ENCODE results near the gene LDLRAD4.

The LDLRAD4 gene

DNA sequence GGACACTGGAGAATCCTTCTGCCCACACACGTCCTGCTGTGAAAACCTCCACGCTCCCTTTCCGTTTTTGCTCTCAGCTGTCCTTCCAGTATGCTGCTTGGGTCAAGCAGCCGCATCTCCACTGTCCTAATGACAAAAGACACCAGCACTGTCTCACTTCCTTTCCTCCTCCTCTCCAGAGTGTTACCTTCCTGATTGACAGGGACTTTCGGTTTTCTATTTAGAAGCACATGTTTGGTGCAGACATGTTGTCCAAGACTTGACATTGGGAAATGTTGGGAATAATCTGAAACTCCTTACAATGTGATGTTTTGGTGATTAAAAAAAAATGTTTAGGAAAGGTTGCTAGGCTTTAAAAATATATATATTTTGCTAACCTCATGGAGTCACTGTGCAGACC is 281.2 kb downstream of the LDLRAD4 start:
- H3K27ac ChIP-seq (ENCODE audit: low read depth, low read length): peak overlapping the region; percentile 72
- peak overlapping the region in 3 of 5 donors; percentile 51 to 70 (median 54) for H3K9ac ChIP-seq (ENCODE audit: low read length in 5 of 5)
- peaks cover 0 to 20% (median 17%) of the 10 kb centered on the region in 5 donors for H3K36me3 ChIP-seq (ENCODE audit: control insufficient read depth in 5 of 5, insufficient read depth in 5 of 5, low read length in 5 of 5)
- peaks cover 0 to 18% (median 7%) of the 10 kb centered on the region in 5 donors for H3K9me3 ChIP-seq (ENCODE audit: control insufficient read depth in 5 of 5, low read length in 5 of 5)
- H3K4me3 ChIP-seq (ENCODE audit: low read depth in 1 of 5, low read length in 5 of 5): peak overlapping the region in 4 of 5 donors; percentile 43 to 50 (median 47)
- peaks cover 2 to 36% (median 29%) of the 10 kb centered on the region in 5 donors for H3K4me1 ChIP-seq (ENCODE audit: control insufficient read depth in 5 of 5, insufficient read depth in 5 of 5, low read length in 5 of 5)
- H3K27me3 ChIP-seq (ENCODE audit: control insufficient read depth in 5 of 5, insufficient read depth in 4 of 5, low read length in 5 of 5): no peaks in the 10 kb centered on the region

DNA sequence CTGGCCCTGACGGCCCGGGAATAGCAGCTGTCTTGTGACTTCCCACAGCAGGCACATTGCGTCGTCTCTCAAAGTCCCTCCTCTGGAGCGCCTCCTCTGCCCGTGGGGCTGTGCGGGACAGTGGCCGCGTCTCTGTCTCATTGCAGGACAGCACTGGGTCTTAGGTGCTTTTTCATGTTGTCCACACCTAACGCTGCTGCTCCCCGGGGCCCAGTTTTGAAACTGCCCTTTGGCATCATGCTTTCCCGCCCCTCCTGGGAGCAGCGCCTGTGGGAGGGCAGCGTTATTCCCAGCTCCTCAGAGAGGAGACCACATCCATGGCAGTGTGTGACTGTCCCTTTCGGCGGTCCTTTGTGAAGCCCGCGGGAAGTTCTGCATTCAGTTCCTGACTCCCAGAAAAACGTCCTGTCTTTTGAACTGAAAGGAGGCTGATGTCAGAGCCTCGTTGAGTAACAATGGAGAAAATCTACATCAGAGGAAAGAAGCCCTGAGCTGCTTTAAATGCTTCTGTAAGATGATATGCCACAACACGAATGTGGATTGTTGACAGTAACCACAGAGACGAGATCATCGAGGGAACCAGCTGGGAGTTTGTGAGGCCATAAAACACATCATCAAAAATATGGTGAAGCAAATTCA is 281.8 kb downstream of the LDLRAD4 start:
- peak overlapping the region; percentile 43 to 59 (median 48) for H3K4me3 ChIP-seq (ENCODE audit: low read depth in 1 of 5, low read length in 5 of 5)
- H3K4me1 ChIP-seq (ENCODE audit: control insufficient read depth in 5 of 5, insufficient read depth in 5 of 5, low read length in 5 of 5): peaks cover 2 to 36% (median 26%) of the 10 kb centered on the region in 5 donors
- H3K27me3 ChIP-seq (ENCODE audit: control insufficient read depth in 5 of 5, insufficient read depth in 4 of 5, low read length in 5 of 5): no peaks in the 10 kb centered on the region
- H3K9me3 ChIP-seq (ENCODE audit: control insufficient read depth in 5 of 5, low read length in 5 of 5): peaks cover 0 to 18% (median 7%) of the 10 kb centered on the region in 5 donors
- H3K9ac ChIP-seq (ENCODE audit: low read length in 5 of 5): peak overlapping the region in 3 of 5 donors; percentile 51 to 70 (median 54)
- H3K36me3 ChIP-seq (ENCODE audit: control insufficient read depth in 5 of 5, insufficient read depth in 5 of 5, low read length in 5 of 5): peaks cover 0 to 20% (median 17%) of the 10 kb centered on the region in 5 donors
- peak overlapping the region; percentile 72 for H3K27ac ChIP-seq (ENCODE audit: low read depth, low read length)

DNA sequence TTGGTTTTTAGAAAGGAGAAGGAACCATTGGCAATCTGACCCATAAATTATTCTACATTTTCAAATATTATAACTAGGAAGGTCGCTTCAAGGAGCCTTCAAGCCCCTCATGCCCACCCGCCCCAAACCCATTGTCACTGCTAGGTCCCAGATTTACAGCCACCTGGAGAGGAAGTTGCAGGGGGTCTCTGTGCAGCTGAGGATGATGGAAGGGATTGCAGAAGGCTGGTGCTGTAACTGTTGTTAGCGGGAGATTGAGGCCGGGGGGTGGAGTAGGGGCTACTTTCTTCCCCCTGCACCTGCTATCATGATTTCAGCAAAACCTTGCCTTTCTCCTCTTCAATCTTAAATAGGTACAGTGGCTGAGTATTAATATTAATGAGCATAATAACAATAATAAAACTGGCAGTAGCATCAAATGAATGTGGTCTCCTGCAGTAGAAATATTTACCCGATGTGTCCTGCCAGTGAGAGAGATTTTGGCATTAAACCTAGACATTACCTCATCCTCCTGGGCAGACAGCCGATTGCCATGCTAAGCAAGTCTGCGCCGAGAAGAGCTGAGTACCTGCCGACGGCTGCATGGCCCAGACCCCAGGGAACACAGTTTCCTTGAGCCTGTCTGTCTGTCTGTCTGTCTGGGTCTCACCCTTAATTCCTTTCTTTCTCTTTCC is 282.4 kb downstream of the LDLRAD4 start:
- Histone ChIP-seq H3K4me1 (ENCODE audit: control insufficient read depth in 5 of 5, insufficient read depth in 5 of 5, low read length in 5 of 5) (peaks cover 2 to 36% (median 26%) of the 10 kb centered on the region in 5 donors), H3K9me3 (ENCODE audit: control insufficient read depth in 5 of 5, low read length in 5 of 5) (peaks cover 0 to 18% (median 7%) of the 10 kb centered on the region in 5 donors), H3K9ac (ENCODE audit: low read length in 5 of 5) (peak overlapping the region in 3 of 5 donors; percentile 37 to 70 (median 54)), H3K27me3 (ENCODE audit: control insufficient read depth in 5 of 5, insufficient read depth in 4 of 5, low read length in 5 of 5) (no peaks in the 10 kb centered on the region), H3K36me3 (ENCODE audit: control insufficient read depth in 5 of 5, insufficient read depth in 5 of 5, low read length in 5 of 5) (peaks cover 0 to 20% (median 17%) of the 10 kb centered on the region in 5 donors), H3K27ac (ENCODE audit: low read depth, low read length) (peak overlapping the region; percentile 72), H3K4me3 (ENCODE audit: low read depth in 1 of 5, low read length in 5 of 5) (peak overlapping the region in 3 of 5 donors; percentile 16 to 46 (median 17))

GRCh38 chr18:13501543-13501887 is 283.0 kb downstream of the LDLRAD4 start:
- Histone ChIP-seq H3K36me3 (ENCODE audit: control insufficient read depth in 5 of 5, insufficient read depth in 5 of 5, low read length in 5 of 5) (peaks cover 0 to 20% (median 16%) of the 10 kb centered on the region in 5 donors), H3K4me1 (ENCODE audit: control insufficient read depth in 5 of 5, insufficient read depth in 5 of 5, low read length in 5 of 5) (peaks cover 2 to 36% (median 26%) of the 10 kb centered on the region in 5 donors), H3K27me3 (ENCODE audit: control insufficient read depth in 5 of 5, insufficient read depth in 4 of 5, low read length in 5 of 5) (no peaks in the 10 kb centered on the region), H3K9me3 (ENCODE audit: control insufficient read depth in 5 of 5, low read length in 5 of 5) (peaks cover 0 to 18% (median 7%) of the 10 kb centered on the region in 5 donors), H3K9ac (ENCODE audit: low read length in 5 of 5) (peak overlapping the region in 2 of 5 donors; percentile 21 to 45), H3K27ac (ENCODE audit: low read depth, low read length) (peak overlapping the region; percentile 13), H3K4me3 (ENCODE audit: low read depth in 1 of 5, low read length in 5 of 5) (peak overlapping the region in 3 of 5 donors; percentile 15 to 17 (median 16))

DNA sequence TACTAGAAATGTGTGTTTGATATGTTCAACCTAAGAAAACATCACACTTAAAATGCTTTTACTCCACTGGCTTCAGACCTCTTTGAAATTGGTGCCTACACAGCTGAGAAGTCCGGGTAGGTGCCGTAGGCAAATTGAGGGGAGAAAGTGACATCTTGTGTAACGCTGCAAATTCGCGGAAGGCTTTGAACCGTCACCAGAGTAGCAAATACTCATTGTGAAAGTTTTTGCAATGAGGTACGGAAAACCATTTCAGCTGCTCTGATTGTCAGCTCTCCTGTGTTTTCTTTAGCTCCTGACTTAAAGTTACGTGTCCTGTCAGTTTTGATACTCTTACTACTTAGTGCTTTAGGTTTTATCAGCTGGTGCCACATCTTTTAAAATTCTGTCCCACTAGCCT is 283.3 kb downstream of the LDLRAD4 start:
- Histone ChIP-seq H3K4me1 (ENCODE audit: control insufficient read depth in 5 of 5, insufficient read depth in 5 of 5, low read length in 5 of 5) (peaks cover 2 to 36% (median 26%) of the 10 kb centered on the region in 5 donors), H3K4me3 (ENCODE audit: low read depth in 1 of 5, low read length in 5 of 5) (peak overlapping the region in 1 of 5 donors; percentile 11), H3K9ac (ENCODE audit: low read length in 5 of 5) (peak overlapping the region in 2 of 5 donors; percentile 44 to 45), H3K27me3 (ENCODE audit: control insufficient read depth in 5 of 5, insufficient read depth in 4 of 5, low read length in 5 of 5) (no peaks in the 10 kb centered on the region), H3K9me3 (ENCODE audit: control insufficient read depth in 5 of 5, low read length in 5 of 5) (peaks cover 0 to 18% (median 7%) of the 10 kb centered on the region in 5 donors), H3K27ac (ENCODE audit: low read depth, low read length) (peak overlapping the region; percentile 13), H3K36me3 (ENCODE audit: control insufficient read depth in 5 of 5, insufficient read depth in 5 of 5, low read length in 5 of 5) (peaks cover 0 to 20% (median 15%) of the 10 kb centered on the region in 5 donors)

DNA sequence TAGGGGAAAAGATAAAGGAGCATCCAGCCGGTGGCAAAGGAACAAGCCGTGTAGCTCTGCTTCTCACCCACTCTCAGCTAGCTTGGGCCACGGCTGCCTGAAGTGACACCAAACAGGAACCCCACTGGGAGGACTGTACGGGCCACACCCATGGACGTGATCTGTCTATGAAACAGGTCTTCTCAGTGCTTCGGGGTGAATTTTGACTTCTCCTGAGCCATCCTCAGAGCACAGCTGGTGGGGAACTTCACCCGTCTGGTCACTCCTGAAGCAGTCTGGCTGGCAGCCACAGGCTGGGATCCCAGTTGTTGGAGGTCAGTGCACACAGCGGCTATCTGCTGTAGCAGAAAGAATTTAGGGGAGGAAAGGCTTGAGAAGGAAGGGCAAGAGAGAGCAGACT is 284.0 kb downstream of the LDLRAD4 start:
- Histone ChIP-seq H3K4me3 (ENCODE audit: low read depth in 1 of 5, low read length in 5 of 5) (no peak overlapping the region), H3K9ac (ENCODE audit: low read length in 5 of 5) (peak overlapping the region in 2 of 5 donors; percentile 44 to 45), H3K36me3 (ENCODE audit: control insufficient read depth in 5 of 5, insufficient read depth in 5 of 5, low read length in 5 of 5) (peaks cover 0 to 20% (median 14%) of the 10 kb centered on the region in 5 donors), H3K27me3 (ENCODE audit: control insufficient read depth in 5 of 5, insufficient read depth in 4 of 5, low read length in 5 of 5) (no peaks in the 10 kb centered on the region), H3K9me3 (ENCODE audit: control insufficient read depth in 5 of 5, low read length in 5 of 5) (peaks cover 0 to 18% (median 7%) of the 10 kb centered on the region in 5 donors), H3K4me1 (ENCODE audit: control insufficient read depth in 5 of 5, insufficient read depth in 5 of 5, low read length in 5 of 5) (peaks cover 2 to 36% (median 26%) of the 10 kb centered on the region in 5 donors), H3K27ac (ENCODE audit: low read depth, low read length) (no peak overlapping the region)

GRCh38 chr18:13503836-13504235 is 285.3 kb downstream of the LDLRAD4 start:
- Histone ChIP-seq H3K36me3 (ENCODE audit: control insufficient read depth in 5 of 5, insufficient read depth in 5 of 5, low read length in 5 of 5) (peaks cover 0 to 7% (median 3%) of the 10 kb centered on the region in 5 donors), H3K4me1 (ENCODE audit: control insufficient read depth in 5 of 5, insufficient read depth in 5 of 5, low read length in 5 of 5) (peaks cover 2 to 36% (median 26%) of the 10 kb centered on the region in 5 donors), H3K9me3 (ENCODE audit: control insufficient read depth in 5 of 5, low read length in 5 of 5) (peaks cover 0 to 6% (median 5%) of the 10 kb centered on the region in 5 donors), H3K9ac (ENCODE audit: low read length in 5 of 5) (no peak overlapping the region), H3K4me3 (ENCODE audit: low read depth in 1 of 5, low read length in 5 of 5) (no peak overlapping the region), H3K27ac (ENCODE audit: low read depth, low read length) (no peak overlapping the region), H3K27me3 (ENCODE audit: control insufficient read depth in 5 of 5, insufficient read depth in 4 of 5, low read length in 5 of 5) (no peaks in the 10 kb centered on the region)

DNA sequence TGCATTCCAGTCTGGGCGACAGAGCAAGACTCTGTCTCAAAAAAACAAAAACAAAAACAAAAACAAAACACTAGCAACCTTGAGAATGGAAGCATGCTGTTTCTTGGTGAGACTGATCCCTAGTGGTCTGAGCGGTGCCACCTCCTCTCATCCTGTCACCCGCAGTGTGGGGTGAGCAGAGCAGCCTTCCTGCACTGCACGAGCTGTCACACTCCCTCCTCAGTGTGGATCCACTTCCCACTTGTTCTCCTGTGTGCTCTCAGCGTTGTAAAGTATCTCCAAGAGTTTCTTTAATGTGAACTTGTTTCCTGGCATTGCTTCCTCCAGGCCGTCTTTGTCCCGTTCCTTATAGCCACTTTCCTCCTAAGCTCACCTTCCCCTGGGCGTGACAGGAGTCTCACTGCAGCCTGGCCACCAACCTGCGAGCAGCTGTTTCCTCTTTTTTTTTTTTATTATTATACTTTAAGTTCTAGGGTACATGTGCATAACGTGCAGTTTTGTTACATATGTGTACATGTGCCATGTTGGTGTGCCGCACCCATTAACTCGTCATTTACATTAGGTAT is 287.3 kb downstream of the LDLRAD4 start:
- no peak overlapping the region for H3K9ac ChIP-seq (ENCODE audit: low read length in 5 of 5)
- no peaks in the 10 kb centered on the region for H3K9me3 ChIP-seq (ENCODE audit: control insufficient read depth in 5 of 5, low read length in 5 of 5)
- H3K27me3 ChIP-seq (ENCODE audit: control insufficient read depth in 5 of 5, insufficient read depth in 4 of 5, low read length in 5 of 5): no peaks in the 10 kb centered on the region

GRCh38 chr18:13510594-13510993 is 292.0 kb downstream of the LDLRAD4 start:
- Histone ChIP-seq H3K27ac (ENCODE audit: low read depth, low read length) (no peak overlapping the region), H3K9ac (ENCODE audit: low read length in 5 of 5) (no peak overlapping the region), H3K4me3 (ENCODE audit: low read depth in 1 of 5, low read length in 5 of 5) (no peak overlapping the region), H3K27me3 (ENCODE audit: control insufficient read depth in 5 of 5, insufficient read depth in 4 of 5, low read length in 5 of 5) (no peaks in the 10 kb centered on the region), H3K9me3 (ENCODE audit: control insufficient read depth in 5 of 5, low read length in 5 of 5) (no peaks in the 10 kb centered on the region), H3K4me1 (ENCODE audit: control insufficient read depth in 5 of 5, insufficient read depth in 5 of 5, low read length in 5 of 5) (peaks cover 0 to 2% (median 0%) of the 10 kb centered on the region in 5 donors), H3K36me3 (ENCODE audit: control insufficient read depth in 5 of 5, insufficient read depth in 5 of 5, low read length in 5 of 5) (peaks cover 0 to 4% (median 0%) of the 10 kb centered on the region in 5 donors)

More for the DNA sequence above, 287.3 kb downstream of the LDLRAD4 start:
- H3K36me3 ChIP-seq (ENCODE audit: control insufficient read depth in 5 of 5, insufficient read depth in 5 of 5, low read length in 5 of 5): no peaks in the 10 kb centered on the region
- H3K4me1 ChIP-seq (ENCODE audit: control insufficient read depth in 5 of 5, insufficient read depth in 5 of 5, low read length in 5 of 5): peaks cover 0 to 22% (median 14%) of the 10 kb centered on the region in 5 donors
- no peak overlapping the region for H3K4me3 ChIP-seq (ENCODE audit: low read depth in 1 of 5, low read length in 5 of 5)
- H3K27ac ChIP-seq (ENCODE audit: low read depth, low read length): no peak overlapping the region
